ENCODE results near the gene OPCML.

OPCML gene

DNA sequence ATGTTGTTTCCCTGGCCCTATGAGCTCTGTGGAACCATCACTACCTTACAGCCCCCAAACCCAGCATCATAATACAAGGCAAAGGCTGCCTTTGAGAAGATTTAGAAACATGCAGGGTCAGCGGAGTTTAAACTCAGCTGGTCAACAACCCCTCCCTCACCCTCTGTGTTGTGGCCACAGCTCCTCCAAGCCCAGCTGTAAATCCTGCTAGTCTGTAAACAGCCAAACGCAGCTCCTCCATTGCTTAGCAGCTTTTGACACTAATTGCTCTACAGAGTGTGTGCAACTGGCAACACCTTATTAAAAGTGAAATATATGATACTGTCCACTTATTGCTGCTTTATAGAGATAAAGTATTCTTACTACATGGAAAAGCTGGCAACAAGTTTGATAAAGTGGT is 29.1 kb downstream of the OPCML start:
- DNase-seq (ENCODE audit: low read depth), result no peak

GRCh38 chr11:133501643-133502539 is 30.4 kb downstream of the OPCML start:
- no peak for DNase-seq (ENCODE audit: low read depth)

DNA sequence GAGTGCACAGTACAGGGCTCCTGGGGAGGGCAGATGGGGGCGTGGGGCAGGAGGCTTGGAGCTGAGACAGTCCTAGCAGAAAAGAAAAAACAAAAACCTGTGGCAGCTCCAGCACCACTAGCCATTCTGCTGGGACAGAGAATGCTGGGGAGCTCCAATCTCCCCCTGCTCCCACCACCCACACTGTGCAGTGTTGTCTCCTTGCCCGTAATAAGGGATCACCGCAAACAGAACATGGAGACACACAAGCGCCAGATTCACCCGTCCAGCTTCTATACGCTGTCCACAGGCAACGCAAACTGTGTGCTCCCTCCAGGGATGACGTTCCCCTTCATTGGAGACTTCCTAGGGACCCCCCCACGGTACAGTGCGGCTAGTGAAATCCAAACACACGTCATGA is 31.4 kb downstream of the OPCML start:
- DNase-seq (ENCODE audit: low read depth), result no peak

DNA sequence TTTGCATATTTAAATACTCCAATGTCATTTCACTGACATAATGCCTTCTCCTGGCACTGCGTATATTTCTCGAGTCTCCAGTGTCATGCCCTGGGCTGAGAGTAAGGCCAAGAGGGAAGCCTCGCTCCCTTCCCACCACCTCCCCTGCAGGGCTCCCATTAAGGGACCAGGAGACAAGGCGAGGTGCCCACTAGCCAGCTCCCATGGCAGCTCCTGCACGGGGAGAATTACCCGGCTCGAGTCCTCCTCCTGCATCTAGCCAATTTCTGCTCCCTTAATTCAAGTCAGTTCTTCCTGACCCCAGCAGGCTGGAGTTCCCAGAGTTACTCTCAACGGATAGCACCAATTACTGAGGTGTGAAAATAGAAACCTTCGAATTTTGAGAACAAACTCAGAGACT is 31.9 kb downstream of the OPCML start:
- no peak for DNase-seq (ENCODE audit: low read depth)

DNA sequence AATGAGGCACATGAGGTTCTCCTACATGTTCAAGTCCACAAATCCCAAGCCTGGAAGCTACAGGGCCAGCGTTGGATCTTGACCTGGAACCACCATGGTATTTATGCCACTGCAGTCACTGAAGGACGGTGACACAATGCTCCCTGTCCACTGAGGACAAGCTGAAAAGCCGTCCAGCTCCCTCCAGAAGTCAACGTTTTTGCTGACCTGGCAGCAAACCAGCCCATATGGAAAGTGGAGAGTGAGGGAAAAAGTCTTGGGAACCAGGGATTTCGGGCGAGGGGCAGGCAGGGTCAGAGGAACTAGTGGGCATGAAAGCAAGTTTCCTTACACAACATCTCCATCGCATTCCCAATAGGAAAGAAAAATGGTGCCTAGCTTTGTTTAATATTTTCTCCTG is 33.3 kb downstream of the OPCML start:
- no peak for DNase-seq (ENCODE audit: low read depth)

DNA sequence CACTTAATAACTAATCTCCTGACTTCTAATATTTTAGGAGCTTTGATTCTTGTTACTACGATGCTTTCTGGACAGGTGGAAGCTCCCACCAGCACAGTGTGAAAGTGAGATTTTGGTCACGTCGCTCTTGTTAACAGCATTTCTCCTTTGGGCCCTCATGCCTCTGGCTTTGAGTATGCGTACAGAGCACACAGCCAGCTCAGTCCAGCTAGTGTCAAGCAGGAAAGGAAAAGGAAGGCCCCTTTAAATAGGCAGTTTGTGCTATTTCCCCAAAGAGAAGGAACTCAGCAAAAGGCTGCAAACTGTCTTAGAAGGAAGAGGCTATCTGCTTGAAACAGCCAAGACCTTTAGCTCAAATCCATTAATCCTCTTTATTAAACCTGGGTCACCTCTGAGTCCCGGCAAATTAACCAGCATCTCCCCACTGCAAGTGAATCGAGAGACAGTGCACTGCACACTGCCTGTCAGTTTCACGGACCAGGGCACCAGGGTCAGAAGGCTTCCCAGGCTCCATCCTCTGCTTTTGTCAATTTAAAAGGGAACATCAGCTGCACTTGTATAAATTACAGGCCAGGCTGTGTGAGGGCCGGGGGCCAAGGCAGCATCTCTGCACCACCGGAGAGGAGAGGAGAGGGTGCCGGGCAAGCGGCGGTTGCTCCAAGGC is 34.7 kb downstream of the OPCML start:
- no peak for DNase-seq (ENCODE audit: low read depth)

DNA sequence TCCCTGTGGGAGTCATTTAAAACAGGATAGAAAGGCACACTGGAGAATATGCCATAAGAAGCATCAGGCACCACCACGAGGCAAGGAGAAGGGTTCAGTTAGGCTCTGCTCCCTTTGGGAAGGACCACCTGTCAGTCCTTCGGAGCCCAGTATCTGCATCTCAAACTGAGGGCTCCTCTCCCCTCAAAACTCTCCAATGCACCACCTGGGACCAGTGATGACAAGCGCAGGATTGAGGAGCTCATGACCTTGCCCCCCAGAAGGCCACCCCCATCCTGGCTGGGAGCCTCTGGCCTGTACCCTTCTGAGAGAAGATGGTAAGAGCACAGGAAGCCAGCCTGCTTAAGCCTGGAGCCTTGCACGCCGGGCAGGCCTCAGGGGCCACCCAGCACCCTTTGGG is 39.4 kb downstream of the OPCML start:
- no peak for DNase-seq (ENCODE audit: low read depth)

GRCh38 chr11:133491680-133492383 is 40.5 kb downstream of the OPCML start:
- no peak for DNase-seq (ENCODE audit: low read depth)

DNA sequence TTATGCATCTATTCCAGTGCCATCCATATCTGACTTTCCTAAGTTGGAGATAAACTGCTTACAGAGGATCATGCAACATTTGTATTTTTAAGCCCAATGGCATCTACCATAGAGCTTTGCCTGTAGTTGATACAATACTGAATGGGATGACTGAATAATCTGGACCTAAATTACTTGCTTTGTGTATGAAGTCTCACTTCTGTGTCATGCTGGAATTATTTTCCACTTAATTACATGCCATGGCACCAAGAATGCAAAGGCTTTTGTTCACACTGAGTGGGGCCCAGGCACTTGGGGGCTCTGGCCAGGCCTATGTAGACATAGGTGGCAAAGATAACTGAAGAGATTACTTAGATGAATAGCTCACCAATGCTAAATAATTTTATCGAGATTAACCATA is 51.6 kb downstream of the OPCML start:
- DNase-seq (ENCODE audit: low read depth), result no peak

- DNase-seq (ENCODE audit: low read depth), result no peak
Measured at GRCh38 chr11:133479209-133479608, 53.1 kb downstream of the OPCML start.

- no peak for DNase-seq (ENCODE audit: low read depth)
Measured at GRCh38 chr11:133477251-133477625, 55.1 kb downstream of the OPCML start.

GRCh38 chr11:133476570-133477250 is 55.6 kb downstream of the OPCML start:
- no peak for DNase-seq (ENCODE audit: low read depth)

GRCh38 chr11:133474461-133474860 is 57.8 kb downstream of the OPCML start:
- DNase-seq (ENCODE audit: low read depth), result no peak

GRCh38 chr11:133467686-133468085 is 64.6 kb downstream of the OPCML start:
- no peak for DNase-seq (ENCODE audit: low read depth)

GRCh38 chr11:133443206-133443747 is 89.0 kb downstream of the OPCML start:
- no peak for DNase-seq (ENCODE audit: low read depth)

GRCh38 chr11:133441964-133442660 is 90.2 kb downstream of the OPCML start:
- DNase-seq (ENCODE audit: low read depth), result no peak

DNA sequence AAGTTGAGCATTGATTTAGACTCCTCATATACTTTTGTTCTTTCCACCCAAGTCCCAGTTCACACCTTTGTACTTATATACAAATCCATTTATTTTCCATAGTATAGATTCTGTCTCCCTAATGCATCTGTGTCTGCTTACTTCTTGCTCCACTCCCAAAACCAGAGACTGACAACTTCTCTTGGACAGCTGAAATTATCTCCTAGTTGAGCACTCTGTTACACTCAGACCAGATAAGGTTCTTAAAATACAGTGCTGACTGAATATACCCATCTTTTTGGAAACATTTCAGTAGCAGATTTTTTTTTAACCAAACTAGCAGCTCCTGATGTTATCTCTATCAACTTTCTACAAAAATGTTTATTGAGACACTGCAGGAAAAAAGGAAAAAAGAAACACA is 106.3 kb downstream of the OPCML start:
- DNase-seq (ENCODE audit: low read depth), result no peak

- DNase-seq (ENCODE audit: low read depth), result no peak
Measured at GRCh38 chr11:133425245-133425644, 107.1 kb downstream of the OPCML start.

DNA sequence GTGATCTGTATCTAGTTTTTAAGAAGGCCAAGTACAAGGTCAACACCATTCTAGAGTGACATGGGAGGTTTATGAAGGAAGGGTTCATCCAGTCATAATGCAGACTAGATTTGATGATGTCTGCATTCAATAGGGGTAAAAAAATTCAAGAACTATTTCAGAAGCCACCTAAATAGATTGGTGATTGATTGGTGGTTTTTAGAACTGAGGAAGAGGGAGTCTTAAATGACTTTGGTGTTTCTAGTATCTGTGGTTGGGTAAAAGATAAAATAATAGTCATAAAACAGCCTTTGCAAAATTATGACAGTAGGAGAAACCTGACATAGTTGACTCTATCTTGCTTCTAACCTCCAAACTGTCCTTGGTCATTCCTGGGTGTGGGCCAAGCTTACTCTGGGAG is 114.1 kb downstream of the OPCML start:
- no peak for DNase-seq (ENCODE audit: low read depth)

GRCh38 chr11:133414506-133414905 is 117.8 kb downstream of the OPCML start:
- no peak for DNase-seq (ENCODE audit: low read depth)

DNA sequence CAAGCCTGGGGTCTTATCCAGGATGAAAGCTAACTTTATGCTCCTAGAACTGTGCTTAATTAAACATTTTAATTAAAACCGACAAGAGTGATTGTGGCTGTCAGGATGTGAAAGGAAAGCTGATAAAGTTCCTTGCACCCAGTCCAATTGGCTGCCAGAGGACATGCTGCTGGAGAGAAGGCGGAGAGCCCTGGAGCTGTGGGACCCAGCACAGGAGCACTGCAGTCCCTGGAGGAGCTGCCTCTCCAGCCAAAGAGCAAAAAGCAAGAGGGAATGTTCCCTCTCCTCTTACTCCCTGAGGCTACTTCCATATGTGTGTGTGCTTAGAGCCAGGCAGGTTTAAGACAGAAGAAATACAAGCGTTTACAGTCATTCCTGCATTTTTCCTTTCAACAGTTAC is 118.6 kb downstream of the OPCML start:
- no peak for DNase-seq (ENCODE audit: low read depth)

- DNase-seq (ENCODE audit: low read depth), result no peak
Measured at GRCh38 chr11:133409799-133410198, 122.5 kb downstream of the OPCML start.

Measured in stimulated activated CD8-positive, alpha-beta memory T cell treated with anti-CD3 and anti-CD28 coated beads, Interleukin-15, amount 100 ng/mL, for 1 hour (primary cell).